NCI-H1694 treated with DMSO at 0.1 percent for 48 hours (cell line): Measurements from ENCODE around the gene GAS5.
"Not testable (repeated sequence)": the region's sequence is repeated elsewhere in the genome, so short reads cannot be mapped to it uniquely, and the experiment has no call there.

Experiments used
- DNase-seq: peaks from one replicate; lab custom pipeline; 2025; lab: John Stamatoyannopoulos, UW

GAS5 gene

GRCh38 chr1:173869021-173869359 lies 1.2 kb upstream of the GAS5 start:
- DNase-seq = no peak

- DNase-seq = peak; percentile 85
Observed at GRCh38 chr1:173868266-173869020, 654 bp upstream of the GAS5 start, which contains the start of gene ZBTB37. Gene ZBTB37 (plus strand): TSS chr1:173868380. CDS start chr1:173870226, 1,846 bp downstream.

GRCh38 chr1:173867141-173867752 lies 542 bp downstream of the GAS5 start:
- DNase-seq = no peak

GRCh38 chr1:173866413-173867115 lies 1.2 kb downstream of the GAS5 start:
- DNase-seq = no peak

GRCh38 chr1:173865468-173866164 lies 2.2 kb downstream of the GAS5 start:
- DNase-seq = no peak

- DNase-seq = no peak
Observed at GRCh38 chr1:173864179-173864867, 3.5 kb downstream of the GAS5 start.

- no peak for DNase-seq
Observed at GRCh38 chr1:173863224-173864161, 4.3 kb downstream of the GAS5 start.

GRCh38 chr1:173862769-173863223 lies 5.0 kb downstream of the GAS5 start:
- DNase-seq = no peak

GRCh38 chr1:173862146-173862768 lies 5.5 kb downstream of the GAS5 start:
- DNase-seq = not testable (repeated sequence)

GRCh38 chr1:173861731-173862145 lies 6.1 kb downstream of the GAS5 start:
- no peak for DNase-seq

GRCh38 chr1:173860065-173860464 lies 7.7 kb downstream of the GAS5 start:
- no peak for DNase-seq

- DNase-seq = not testable (repeated sequence)
Observed at GRCh38 chr1:173859547-173859946, 8.2 kb downstream of the GAS5 start.

- no peak for DNase-seq
Observed at GRCh38 chr1:173857363-173857917, 10.3 kb downstream of the GAS5 start.

GRCh38 chr1:173856903-173857302 lies 10.9 kb downstream of the GAS5 start:
- no peak for DNase-seq

GRCh38 chr1:173856014-173856413 lies 11.8 kb downstream of the GAS5 start:
- DNase-seq = no peak

GRCh38 chr1:173853074-173853473 lies 14.7 kb downstream of the GAS5 start:
- DNase-seq = no peak

- no peak for DNase-seq
Observed at GRCh38 chr1:173852105-173852504, 15.7 kb downstream of the GAS5 start.

GRCh38 chr1:173832748-173833147 lies 35.0 kb downstream of the GAS5 start:
- no peak for DNase-seq

GRCh38 chr1:173827611-173828010 lies 40.2 kb downstream of the GAS5 start:
- no peak for DNase-seq
